ENCODE data around the gene NDUFS6. TPM values are rescaled to one million over a fixed set of nuclear protein-coding genes. Genes with fewer than 3 reads are reported as not detected.

Gene NDUFS6
- polyA plus RNA-seq, 1 donor from 2014 or later = 72.0 TPM

GRCh38 chr5:1805736-1806135, 4.5 kb downstream of the NDUFS6 start:
- no peaks in the 10 kb centered on the region for H3K27me3 ChIP-seq (ENCODE audit: insufficient read depth, low read depth, low read length)
- H3F3A ChIP-seq (ENCODE audit: insufficient read depth, low read length, poor library complexity, severe bottlenecking) = peaks cover 2% of the 10 kb centered on the region
- no peak overlapping the region for H3K9ac ChIP-seq (ENCODE audit: low read length)
- no peak overlapping the region for H3K27ac ChIP-seq (ENCODE audit: low read length)
- peaks cover 18% of the 10 kb centered on the region for H3K79me2 ChIP-seq (replicated peaks; ENCODE audit: insufficient read depth, low read length)
- H3K36me3 ChIP-seq (ENCODE audit: insufficient read depth, low read length) = no peaks in the 10 kb centered on the region
- H4K20me1 ChIP-seq (ENCODE audit: insufficient read depth) = no peaks in the 10 kb centered on the region
- TF ChIP-seq SMC3 (conservative IDR thresholded peaks at IDR 0.05; ENCODE audit: poor library complexity) (no peak), CTCF (IDR thresholded peaks at IDR 0.05; ENCODE audit: poor library complexity, severe bottlenecking) (no peak), MXI1 (conservative IDR thresholded peaks at IDR 0.05; ENCODE audit: poor library complexity, severe bottlenecking) (no peak), TAF1 (IDR thresholded peaks at IDR 0.05; ENCODE audit: low read depth) (no peak), RAD21 (conservative IDR thresholded peaks at IDR 0.05) (no peak), EZH2 (IDR thresholded peaks at IDR 0.05; ENCODE audit: borderline replicate concordance, insufficient read depth, low read length, poor library complexity, severe bottlenecking) (no peak), REST (IDR thresholded peaks at IDR 0.05; ENCODE audit: borderline replicate concordance) (no peak), POLR2AphosphoS5 (IDR thresholded peaks at IDR 0.05) (no peak), EP300 (conservative IDR thresholded peaks at IDR 0.05; ENCODE audit: poor library complexity, severe bottlenecking) (no peak)
- no peak overlapping the region for H3K4me3 ChIP-seq (ENCODE audit: low read length)
- H3K9me2 ChIP-seq (ENCODE audit: insufficient read depth, low read length) = no peaks in the 10 kb centered on the region
- no peak overlapping the region for H2AFZ ChIP-seq (ENCODE audit: low read depth, low read length)
- H3K9me3 ChIP-seq (ENCODE audit: low read length) = no peaks in the 10 kb centered on the region
- H3K4me2 ChIP-seq (ENCODE audit: low read length) = no peak overlapping the region

GRCh38 chr5:1806199-1806598, 5.0 kb downstream of the NDUFS6 start:
- H4K20me1 ChIP-seq (ENCODE audit: insufficient read depth) = no peaks in the 10 kb centered on the region
- no peaks in the 10 kb centered on the region for H3K27me3 ChIP-seq (ENCODE audit: insufficient read depth, low read depth, low read length)
- H3F3A ChIP-seq (ENCODE audit: insufficient read depth, low read length, poor library complexity, severe bottlenecking) = no peaks in the 10 kb centered on the region
- H3K4me2 ChIP-seq (ENCODE audit: low read length) = no peak overlapping the region
- H3K79me2 ChIP-seq (replicated peaks; ENCODE audit: insufficient read depth, low read length) = peaks cover 18% of the 10 kb centered on the region
- H3K9ac ChIP-seq (ENCODE audit: low read length) = no peak overlapping the region
- H3K36me3 ChIP-seq (ENCODE audit: insufficient read depth, low read length) = no peaks in the 10 kb centered on the region
- H3K4me3 ChIP-seq (ENCODE audit: low read length) = no peak overlapping the region
- no peaks in the 10 kb centered on the region for H3K9me3 ChIP-seq (ENCODE audit: low read length)
- no peaks in the 10 kb centered on the region for H3K9me2 ChIP-seq (ENCODE audit: insufficient read depth, low read length)
- H2AFZ ChIP-seq (ENCODE audit: low read depth, low read length) = no peak overlapping the region
- no peak overlapping the region for H3K27ac ChIP-seq (ENCODE audit: low read length)
- TF ChIP-seq POLR2AphosphoS5 (IDR thresholded peaks at IDR 0.05) (no peak), TAF1 (IDR thresholded peaks at IDR 0.05; ENCODE audit: low read depth) (no peak), EZH2 (IDR thresholded peaks at IDR 0.05; ENCODE audit: borderline replicate concordance, insufficient read depth, low read length, poor library complexity, severe bottlenecking) (no peak), MXI1 (conservative IDR thresholded peaks at IDR 0.05; ENCODE audit: poor library complexity, severe bottlenecking) (no peak), CTCF (IDR thresholded peaks at IDR 0.05; ENCODE audit: poor library complexity, severe bottlenecking) (no peak), SMC3 (conservative IDR thresholded peaks at IDR 0.05; ENCODE audit: poor library complexity) (no peak), REST (IDR thresholded peaks at IDR 0.05; ENCODE audit: borderline replicate concordance) (no peak), RAD21 (conservative IDR thresholded peaks at IDR 0.05) (no peak), EP300 (conservative IDR thresholded peaks at IDR 0.05; ENCODE audit: poor library complexity, severe bottlenecking) (no peak)

Data from neural cell (in vitro differentiated cells).